HG02852 (cell line): Measurements from ENCODE around the gene EML1.

Source experiments
- ATAC-seq: cut with Tn5 transposase; IDR thresholded peaks from one replicate; pipeline ENCODE4 v1.9.1; 2021; ENCODE audit warnings: mild to moderate bottlenecking, moderate library complexity; ENCODE audit not compliant: unreplicated experiment

The EML1 gene

DNA sequence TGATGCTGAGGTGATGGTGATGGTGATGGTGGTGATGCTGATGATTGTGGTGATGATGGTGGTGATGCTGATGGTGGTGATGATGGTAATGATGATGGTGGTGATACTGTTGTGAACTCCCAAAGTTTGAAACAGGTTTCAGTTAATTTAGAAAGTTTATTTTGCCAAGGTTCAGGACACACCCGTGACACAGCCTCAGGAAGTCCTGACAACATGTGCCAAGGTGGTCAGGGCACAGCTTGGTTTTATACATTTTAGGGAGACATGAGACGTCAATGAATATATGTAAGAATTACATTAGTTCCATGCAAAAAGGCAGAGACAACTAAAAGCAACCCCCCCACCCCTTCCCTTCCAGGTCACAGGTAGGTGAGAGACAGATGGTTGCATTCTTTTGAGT is 159.2 kb downstream of the EML1 start:
- ATAC-seq, result no peak

DNA sequence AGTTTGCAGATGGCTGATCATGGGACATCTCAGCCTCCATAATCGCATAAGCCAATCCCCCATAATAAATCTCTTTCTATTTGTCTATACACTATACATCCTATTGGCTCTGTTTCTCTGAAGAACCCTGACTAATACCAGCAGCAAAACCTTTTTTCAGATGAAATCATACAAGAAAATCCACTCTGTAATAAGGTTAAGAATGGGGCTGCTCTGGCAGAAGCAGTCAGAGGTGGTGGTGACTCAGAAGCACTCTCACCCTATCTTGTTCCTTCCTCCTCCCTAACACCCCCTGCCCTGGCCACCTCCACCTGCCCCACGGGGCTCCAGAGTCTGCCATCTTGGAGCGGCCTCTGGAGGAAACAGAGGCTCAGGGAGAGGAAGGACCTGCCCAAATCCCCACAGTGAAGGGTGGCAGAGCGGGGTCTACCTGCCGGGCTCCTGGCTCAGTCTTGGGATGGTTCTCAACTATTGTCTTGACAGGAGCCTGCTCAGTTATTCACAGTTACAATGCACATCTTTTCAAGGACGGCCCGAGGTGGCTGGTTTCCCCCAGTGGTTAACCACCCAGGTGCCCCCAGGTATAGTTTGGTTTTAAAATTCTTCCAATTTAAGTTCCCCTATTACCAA is 162.7 kb downstream of the EML1 start:
- ATAC-seq, result no peak

GRCh38 chr14:99958380-99958779 is 165.2 kb downstream of the EML1 start:
- ATAC-seq, result no peak

GRCh38 chr14:99961826-99962518 is 168.8 kb downstream of the EML1 start:
- ATAC-seq, result no peak

- ATAC-seq, result no peak
Observed at GRCh38 chr14:99964979-99965378, 171.8 kb downstream of the EML1 start.

DNA sequence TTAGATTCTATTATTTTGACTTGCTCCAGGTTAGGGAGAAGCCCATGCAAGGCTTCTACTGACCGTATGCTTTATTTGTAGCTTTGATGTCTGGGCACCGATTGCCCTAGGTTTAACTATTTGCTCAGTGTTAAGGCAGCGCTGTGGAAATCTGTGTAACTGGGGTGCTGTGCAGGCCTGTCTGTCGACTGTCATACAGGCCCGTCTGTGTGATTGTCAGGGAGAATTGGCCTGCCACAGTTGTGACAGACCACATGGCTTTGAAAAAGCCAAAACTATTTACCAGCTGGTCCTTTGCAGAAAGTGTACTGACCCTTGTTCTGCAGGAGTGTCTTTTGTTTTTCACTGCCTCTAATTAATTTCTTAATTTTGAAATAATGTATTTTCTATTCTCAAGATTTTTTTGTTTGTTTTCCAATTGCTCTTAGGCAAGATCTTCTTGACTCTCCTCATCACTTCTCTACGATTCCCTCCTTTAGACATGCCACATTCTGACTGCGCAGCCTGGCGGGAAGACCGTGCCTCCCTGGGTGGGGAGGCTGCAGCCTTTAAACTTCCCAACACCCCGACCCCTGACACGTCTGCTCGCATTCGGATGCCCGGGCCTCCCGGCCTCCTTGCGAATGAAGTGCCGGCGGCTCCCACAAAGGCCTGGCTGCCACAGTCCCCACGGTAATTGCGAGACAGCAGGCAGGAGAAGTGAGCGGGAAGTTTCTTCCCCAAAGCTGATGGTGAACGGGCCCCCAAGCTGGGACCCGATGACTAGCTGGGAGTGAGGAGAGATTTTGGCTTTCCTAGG is 173.0 kb downstream of the EML1 start:
- no peak for ATAC-seq

GRCh38 chr14:99966912-99967311 is 173.7 kb downstream of the EML1 start:
- ATAC-seq, result no peak

GRCh38 chr14:99968191-99968920 is 175.1 kb downstream of the EML1 start:
- no peak for ATAC-seq

GRCh38 chr14:99968941-99969340 is 175.7 kb downstream of the EML1 start:
- no peak for ATAC-seq

DNA sequence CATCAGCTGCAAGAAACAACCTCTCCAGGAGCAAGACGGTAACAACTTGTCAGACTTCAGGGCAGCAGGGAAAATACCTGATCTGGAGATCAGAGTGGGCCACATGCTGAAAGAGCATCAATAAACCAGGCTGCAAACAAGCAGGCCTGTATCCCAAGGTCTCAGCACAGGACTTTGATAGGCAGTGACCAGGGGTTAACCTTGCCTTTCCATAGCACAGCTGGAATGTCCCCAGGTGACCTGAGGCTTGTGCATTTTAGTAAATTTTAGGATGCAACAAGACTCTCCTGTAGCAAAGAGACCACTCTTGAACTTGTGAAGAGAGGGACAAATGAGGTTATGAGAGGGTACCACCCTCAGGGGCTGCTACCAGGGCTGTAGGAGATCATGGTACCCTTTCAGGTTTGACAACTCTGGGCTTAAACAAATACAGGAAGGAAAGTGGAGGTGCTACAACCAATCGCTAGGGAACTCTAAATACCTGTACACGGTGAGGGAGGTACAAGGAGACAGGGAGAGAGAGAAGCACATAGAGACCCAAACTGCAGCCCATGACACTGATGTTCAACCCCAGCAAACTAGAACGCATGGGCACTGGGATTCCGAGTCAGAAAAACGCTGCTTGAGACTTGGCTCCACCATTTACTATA is 176.6 kb downstream of the EML1 start:
- no peak for ATAC-seq

DNA sequence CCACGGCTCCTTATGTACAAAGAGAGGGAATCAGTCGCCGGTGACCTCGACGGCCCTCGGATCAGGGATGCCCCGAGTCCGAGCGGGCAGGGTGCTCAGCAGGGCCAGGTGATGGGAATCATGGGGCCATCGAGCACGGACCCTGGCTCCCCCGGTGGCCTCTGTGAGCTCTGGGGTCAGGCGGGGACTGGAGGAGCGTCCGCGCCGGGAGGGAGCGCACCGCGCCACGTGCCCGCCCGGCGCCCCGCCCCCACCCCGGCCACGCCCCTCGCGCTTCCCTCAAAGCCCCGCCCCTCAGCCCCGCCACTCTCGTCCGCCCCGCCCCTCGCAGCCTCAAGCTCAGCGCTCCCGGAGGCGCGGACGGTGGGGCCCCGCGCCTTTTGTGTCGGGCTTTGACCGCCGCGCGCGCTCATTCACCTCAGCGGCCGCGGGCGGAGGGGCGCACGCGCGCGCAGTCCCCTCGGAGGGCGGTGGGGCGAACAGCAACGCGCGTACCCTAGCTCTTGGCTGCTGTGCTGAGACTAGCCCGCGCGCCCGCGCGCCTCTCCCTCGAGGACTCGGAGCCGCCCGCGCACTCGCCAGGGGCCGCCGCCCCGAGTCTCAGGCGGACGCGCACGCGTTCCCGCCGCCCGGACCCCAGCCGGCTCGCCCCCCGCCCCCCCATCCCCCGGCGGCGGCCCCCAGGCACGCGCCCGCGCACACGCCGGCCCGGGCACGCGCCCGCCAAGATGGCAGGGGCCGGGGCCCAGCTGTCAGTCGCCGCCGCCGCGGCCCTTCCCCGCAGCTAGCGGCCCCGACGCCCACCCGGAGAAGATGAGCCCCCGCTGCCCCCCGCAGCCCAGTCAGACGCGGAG is 178.1 kb downstream of the EML1 start:
- peak; percentile 71 for ATAC-seq

DNA sequence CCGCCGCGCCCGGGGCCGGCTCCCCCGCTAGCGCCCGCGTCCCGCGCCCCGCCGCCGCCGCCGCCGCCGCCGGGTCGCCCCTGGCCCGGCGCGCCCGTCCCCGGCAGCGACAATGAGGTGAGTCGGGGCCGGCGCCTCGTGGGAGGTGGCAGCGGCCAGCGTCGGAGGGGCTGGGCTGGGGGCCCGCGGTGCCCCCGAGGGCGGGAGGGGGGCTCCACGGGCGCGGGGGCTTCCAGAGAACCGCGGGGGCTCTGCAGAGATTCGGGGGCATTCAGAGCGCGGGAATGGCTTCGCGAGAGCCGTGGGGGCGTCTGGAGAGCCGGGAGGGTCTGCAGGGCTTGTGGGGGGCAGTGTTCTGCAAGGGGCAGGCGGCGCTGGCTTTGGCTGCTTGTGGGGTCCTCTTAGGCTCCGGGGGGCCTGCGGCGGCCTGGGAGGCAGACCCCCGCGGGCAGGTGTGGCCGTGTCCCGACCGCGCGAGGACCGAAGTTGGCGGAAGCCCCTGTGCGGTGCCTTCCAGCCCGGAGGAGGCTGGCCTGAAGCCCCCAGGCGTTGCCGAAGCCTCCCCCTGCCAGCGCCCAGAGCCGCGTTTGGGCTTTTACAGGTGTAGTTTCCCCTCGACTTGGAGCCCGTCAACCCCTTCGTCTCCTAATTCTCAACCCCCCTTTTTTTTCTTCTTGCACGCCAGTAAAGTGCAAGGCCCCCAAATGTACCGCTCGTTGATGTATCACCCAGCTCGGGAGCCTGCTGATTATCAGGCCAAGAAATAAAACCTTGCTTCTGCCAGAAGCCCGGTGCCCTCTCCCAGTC is 178.9 kb downstream of the EML1 start:
- ATAC-seq, result peak; percentile 28

GRCh38 chr14:99972748-99973466 is 179.7 kb downstream of the EML1 start:
- no peak for ATAC-seq

GRCh38 chr14:99975190-99975589 is 182.0 kb downstream of the EML1 start:
- no peak for ATAC-seq

GRCh38 chr14:99976021-99976420 is 182.8 kb downstream of the EML1 start:
- no peak for ATAC-seq

- ATAC-seq, result no peak
Observed at GRCh38 chr14:99976681-99977080, 183.5 kb downstream of the EML1 start.

GRCh38 chr14:99980299-99980698 is 187.1 kb downstream of the EML1 start:
- ATAC-seq, result no peak

DNA sequence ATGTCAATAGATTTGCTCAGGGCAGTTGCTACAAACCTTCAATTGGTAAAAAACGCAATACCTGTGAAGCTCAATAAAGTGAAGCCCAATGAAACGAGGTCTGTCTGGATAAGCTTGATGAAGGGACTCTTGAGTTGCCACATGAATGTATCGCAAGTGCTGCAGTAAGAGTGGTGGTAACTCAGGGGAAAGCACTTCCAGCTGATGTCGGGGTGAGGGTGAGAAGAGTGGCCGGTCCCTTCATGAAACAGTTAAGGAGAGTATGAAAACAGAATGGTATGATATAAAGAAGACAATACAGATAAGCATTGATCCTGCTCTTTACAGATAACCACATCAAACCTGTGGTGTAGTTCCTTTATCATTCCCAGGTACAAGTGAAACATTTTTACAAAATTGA is 188.6 kb downstream of the EML1 start:
- no peak for ATAC-seq
